Endometrial microvascular endothelial cells (primary cell): ENCODE data around the gene ZFP36L1. TPM values are rescaled to one million over a fixed set of nuclear protein-coding genes. Genes with fewer than 3 reads are reported as not detected.

Source experiments
- in situ Hi-C: cut with HindIII; loops from 2 replicates; pipeline ENCODE4 v1.10.0; 2017; ENCODE audit warnings: low sequenced_read_pairs, low pct_unique_long_range_greater_than_20kb; ENCODE audit errors: inconsistent ontology term
- total RNA-seq: library from RNA; depleted of rRNA; stranded (reverse); fragments of >200 nt; gene quantifications from one replicate; pipeline ENCODE4 v1.2.3, GENCODE V29; 2015; ENCODE audit errors: inconsistent ontology term

ZFP36L1 gene
- total RNA-seq, 1 donor from 2014 or later = 126 TPM

- in situ Hi-C loops = no loop called here
Observed at GRCh38 chr14:68756734-68757133, 36.1 kb downstream of the ZFP36L1 start.

DNA sequence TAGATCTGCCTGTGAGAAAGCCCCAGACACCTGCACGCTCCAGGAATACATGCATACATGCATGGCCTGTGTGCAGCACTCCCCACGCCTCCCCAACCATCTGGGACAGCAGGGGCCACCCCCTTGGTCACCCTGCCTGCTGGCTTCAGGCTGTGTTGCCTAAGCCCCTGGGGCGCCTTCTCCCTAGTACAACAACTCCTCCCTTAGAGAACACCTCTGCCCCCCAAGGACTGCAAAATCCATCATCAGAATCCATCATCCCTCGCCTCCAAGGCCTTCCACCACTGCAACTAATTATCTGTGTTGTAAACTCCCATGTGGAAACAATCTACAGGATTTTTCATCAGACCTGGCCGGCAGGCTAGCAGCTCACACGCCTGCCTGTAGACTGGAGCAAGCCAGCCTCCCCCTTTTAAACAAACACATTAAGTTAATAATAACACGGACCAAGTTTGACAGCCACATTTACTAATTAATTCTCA, 36.8 kb downstream of the ZFP36L1 start:
- in situ Hi-C loops = no loop called here

DNA sequence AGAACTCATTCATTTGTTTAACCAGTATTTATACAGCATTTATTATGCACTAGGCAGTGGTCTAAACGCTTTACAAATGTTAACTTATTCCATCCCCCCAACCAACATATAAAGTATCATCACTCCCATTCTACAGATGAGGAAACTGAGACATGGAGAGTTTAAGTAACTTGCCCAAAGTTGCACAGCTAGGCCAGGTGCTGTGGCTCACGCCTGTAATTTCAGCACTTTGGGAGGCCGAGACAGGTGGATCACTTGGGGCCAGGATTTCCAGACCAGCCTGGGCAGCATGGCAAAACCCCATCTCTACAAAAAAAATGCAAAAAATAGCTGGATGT, 37.9 kb downstream of the ZFP36L1 start:
- in situ Hi-C loops = no loop called here

GRCh38 chr14:68753690-68754089, 39.2 kb downstream of the ZFP36L1 start:
- in situ Hi-C loops = no loop called here

DNA sequence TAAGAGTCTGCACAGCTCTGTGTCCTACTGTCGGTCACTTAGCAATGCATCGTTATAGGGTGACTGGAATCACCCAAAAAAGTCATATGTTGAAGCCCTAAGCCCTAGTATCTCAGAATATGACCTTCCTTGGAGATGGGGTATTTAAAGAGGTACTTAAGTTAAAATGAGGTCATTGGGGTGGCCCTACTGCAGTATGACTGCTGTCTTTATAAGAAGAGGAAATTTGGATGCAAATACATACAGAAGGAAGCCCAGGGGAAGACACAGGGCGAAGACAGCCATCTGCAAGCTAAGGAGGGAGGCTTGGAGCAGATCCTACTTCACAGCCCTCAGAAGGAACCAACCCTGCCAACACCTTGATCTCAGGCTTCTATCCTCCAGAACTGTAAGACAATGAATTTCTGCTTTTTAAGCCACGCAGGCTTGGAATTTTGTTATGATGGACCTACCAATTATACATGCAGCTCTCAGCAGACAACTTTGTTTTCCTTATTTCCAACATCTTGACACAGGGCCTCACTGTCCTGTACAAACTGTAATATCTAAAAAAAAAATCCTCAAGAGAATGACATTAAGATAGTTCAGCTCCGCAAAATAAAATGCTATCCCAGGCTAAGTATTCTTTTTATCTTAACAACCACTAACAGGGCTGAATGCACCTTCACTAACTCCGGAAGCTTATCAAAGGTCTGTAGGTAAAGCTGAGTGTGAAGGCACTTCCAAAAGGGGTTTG, 40.4 kb downstream of the ZFP36L1 start:
- in situ Hi-C loops = no loop called here

DNA sequence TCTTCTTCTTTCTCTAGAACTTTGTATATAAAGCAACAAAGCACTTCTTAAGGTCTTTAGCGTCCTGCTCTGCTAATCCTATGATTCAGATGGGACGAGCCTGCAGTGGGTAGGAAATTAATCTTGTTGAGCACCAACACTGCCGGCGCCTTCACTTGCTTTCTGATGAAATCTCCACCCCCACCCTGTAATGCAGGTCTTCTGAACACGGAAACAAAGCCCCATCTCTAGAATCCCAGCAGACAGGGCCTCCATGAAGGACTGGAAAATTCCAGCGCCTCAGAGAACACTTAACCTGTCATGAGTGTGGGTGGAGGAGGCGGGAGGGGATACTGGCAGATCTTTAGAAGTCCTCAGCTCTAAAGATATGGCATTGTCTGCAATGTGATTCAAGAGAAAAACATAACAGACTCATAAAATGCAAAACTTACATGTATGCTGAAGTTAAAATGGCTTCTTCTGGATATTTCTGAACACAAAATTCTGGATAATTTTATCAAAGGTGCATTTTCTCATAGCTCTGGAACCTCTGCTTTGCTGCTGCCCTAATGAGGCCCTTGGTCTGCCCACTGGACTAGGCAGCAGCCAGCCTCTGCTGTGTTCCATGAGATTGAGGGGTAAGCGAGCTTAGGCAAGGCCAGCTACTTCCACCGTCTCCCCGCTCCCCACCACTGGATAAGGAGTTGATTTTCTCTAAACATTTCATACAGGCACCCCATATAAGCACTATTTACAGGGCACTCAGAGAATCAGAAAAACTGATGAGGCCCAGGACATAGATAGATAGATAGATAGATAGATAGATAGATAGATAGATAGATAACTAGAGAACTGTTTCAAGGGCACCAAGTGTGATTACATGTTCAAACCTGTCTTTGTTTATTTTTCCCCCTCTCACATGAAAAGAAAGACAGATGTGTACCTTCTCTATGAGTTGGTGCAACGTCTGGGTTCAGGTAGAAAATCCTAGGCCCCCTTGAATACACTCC, 43.1 kb downstream of the ZFP36L1 start:
- in situ Hi-C loops = no loop called here

DNA sequence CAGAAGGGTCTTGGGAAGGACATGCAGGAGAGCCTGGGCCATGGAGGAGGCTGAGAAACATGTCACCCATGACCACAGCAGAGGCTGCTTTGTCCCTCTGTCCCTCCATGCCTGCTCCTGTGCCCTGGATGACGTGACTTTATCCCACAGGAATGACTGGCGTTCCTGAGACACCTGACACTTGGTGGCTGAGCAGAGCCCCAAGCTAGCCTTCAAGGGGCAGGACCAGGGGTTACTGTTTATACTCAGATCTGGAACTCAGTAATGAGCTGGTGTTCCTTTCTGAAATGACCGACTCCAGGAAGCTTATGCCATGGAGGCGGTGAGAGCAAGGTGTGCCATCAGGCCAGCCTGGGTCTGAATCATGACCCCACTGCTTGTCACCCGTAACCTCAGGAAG, 44.2 kb downstream of the ZFP36L1 start:
- in situ Hi-C loops = no loop called here

- in situ Hi-C loops = no loop called here
Observed at GRCh38 chr14:68748260-68748659, 44.6 kb downstream of the ZFP36L1 start.

DNA sequence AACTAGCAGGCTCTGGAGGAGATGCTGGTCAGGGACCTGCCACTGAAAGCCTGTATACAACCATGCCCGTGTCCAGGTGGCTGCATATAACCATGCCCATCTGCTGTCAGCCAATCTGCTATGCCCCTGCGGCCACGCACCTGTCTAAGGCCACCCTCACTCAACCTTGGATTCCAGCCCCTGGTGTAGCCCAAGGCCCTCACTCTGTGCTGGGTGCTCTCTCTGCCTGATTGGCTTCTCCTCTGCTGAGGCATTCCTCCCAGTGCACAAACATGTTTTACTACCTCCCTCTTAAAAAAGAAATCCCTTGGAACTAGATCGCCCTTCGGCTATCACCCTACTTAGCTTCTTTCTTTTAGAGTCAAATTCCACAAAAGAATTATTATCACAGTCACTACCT, 45.5 kb downstream of the ZFP36L1 start:
- in situ Hi-C loops = no loop called here

DNA sequence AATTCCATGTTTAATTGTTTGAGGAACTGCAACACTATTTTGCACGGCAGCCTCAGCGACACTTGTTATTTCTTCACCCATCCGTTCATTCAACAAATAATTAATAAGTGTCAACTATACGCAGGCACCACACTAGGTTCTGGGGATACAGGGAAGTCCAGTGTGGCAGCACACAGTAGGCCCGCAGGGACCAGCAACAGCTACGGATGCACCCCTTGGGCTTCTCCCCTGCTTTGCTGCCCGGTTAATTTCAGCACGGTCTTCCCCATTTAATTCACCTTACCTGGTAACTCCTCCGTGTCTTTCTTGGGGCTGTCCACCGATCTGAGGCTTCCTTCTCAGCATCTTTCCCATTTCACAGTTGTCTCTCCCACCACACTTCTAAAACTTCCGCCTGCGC, 48.3 kb downstream of the ZFP36L1 start:
- in situ Hi-C loops = no loop called here

DNA sequence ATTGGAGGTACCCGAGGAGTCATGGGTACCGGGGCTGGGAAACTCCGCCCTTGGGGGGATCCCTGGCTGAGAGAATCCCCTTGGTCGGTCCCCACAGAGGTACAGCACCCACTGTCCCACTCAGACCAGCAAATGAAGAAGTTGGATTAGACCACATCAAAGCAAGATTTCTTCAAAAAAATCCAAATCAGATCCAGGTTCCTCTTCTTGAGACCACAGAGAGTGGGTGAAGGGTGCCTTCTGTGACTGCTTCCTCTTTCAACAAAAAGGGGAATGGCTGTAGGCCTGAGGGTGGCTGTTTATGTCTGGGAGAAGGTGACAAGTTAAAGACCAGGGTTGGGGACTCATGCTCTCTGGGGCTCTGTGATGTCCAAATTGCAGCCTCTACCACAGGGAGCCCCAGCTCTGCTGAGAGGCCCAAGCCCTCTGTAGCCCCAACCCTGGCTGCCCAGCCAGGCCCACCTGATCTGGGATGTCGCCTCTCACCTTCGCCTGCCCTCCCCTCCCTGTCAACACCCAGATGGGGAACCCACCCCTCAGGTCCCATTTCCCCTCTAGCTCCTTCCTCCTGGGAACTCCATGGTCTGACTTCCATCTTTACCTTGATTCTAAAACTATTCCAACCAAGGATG, 50.9 kb downstream of the ZFP36L1 start:
- in situ Hi-C loops = no loop called here

DNA sequence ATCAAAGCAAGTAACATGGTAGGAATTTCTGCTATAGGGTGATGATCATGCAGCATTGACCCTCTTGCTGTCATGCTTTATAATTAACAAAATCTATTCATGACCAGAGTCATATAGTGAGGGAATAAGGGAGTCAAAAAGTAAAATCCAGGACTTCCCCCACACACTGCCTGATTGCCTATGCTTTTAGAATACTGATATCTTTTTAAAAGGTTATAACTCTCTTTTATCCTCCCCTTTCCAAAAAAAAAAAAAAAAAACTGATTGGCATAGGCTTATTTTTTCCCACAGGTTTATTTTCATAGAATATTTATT, 51.4 kb downstream of the ZFP36L1 start:
- in situ Hi-C loops = no loop called here

DNA sequence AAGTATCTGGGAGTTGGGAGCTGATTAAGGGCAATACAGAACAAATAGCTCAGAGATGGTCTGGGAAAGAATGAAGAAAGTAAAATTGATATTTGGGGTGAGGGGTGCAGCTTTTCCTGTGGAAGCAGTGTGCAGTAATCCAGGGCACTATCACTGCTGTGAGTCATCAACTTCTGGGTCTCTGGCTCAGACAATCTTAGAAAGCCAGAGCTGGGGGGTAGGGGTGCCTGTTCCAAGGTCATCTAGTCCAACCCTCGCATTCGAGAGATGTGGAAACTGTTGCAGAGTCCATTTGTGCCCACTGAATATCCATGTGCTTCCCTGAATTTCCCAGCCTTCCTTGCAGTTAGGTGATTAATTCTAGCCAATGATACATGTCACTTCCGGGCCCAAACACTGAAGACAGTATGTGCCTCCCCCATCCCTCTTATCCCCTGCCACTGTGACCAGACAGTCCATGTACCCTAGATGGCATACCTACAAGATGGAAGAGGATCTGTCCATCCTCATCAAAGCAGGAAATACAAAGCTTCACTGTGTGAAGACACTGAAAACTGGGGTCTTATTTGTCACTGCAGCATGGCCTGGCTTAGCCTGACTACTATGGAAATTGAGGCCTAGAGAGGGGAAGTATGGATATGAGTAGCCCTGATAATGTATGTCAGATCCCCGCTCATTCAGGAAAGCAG, 51.9 kb downstream of the ZFP36L1 start:
- in situ Hi-C loops = no loop called here

DNA sequence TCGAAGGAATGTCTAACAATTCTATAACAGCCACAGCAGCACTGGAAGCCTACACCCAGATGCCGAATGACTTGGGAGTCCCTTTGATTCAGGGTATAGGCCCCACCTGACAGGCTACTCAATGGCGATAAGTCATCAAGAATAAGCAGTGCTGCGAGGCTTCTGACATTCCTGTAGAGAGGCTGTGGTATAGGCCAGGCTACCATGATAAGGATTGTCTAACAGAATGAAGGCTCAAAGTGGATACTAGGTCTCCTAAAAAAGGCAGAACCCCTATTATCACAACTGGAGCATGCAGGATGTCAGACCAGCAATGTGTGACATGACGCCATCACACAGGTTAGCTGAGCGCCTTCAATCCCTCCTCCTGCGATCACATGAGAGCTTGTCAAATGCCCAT, 53.2 kb downstream of the ZFP36L1 start:
- in situ Hi-C loops = no loop called here

- in situ Hi-C loops = no loop called here
Observed at GRCh38 chr14:68738559-68738958, 54.3 kb downstream of the ZFP36L1 start.

Other genes starting within 250 kb of the ZFP36L1 start
- 399 TPM for gene ACTN1, start 186.2 kb upstream of the ZFP36L1 start, total RNA-seq